IMR-90 (cell line): Measurements from ENCODE around the gene HYOU1.

ENCODE experiments used
- CEBPB ChIP-seq: IDR thresholded peaks from 2 replicates; pipeline ENCODE4 v1.6.1; 2012; ENCODE audit warnings: low read depth, low read length, improper control_type of control experiment
- CHD1 ChIP-seq: IDR thresholded peaks from 2 replicates; pipeline ENCODE4 v1.6.1; 2012; ENCODE audit warnings: low read depth, low read length, improper control_type of control experiment
- CTCF ChIP-seq: conservative IDR thresholded peaks from 2 replicates; pipeline ENCODE4 v1.5.1; 2012; ENCODE audit warnings: mild to moderate bottlenecking, low read depth, low read length, improper control_type of control experiment
- ELK1 ChIP-seq: fragments of 150-350 bp; IDR thresholded peaks from 2 replicates; pipeline ENCODE4 v1.6.1; 2016; ENCODE audit warnings: low read depth, mild to moderate bottlenecking, low read length, moderate library complexity, borderline replicate concordance
- FOS ChIP-seq: fragments of 150-350 bp; IDR thresholded peaks from 2 replicates; pipeline ENCODE4 v1.6.1; 2016; ENCODE audit warnings: low read depth, low read length
- MAFK ChIP-seq: IDR thresholded peaks from 2 replicates; pipeline ENCODE4 v1.6.1; 2012; ENCODE audit warnings: low read depth, low read length, improper control_type of control experiment
- MXI1 ChIP-seq: IDR thresholded peaks from 2 replicates; pipeline ENCODE4 v1.6.1; 2012; ENCODE audit warnings: low read depth, mild to moderate bottlenecking, low read length, moderate library complexity, borderline replicate concordance
- NFE2L2 ChIP-seq: fragments of 150-350 bp; IDR thresholded peaks from 2 replicates; pipeline ENCODE4 v1.6.1; 2016; ENCODE audit warnings: low read depth, mild to moderate bottlenecking, low read length
- POLR2A ChIP-seq: IDR thresholded peaks from 2 replicates; pipeline ENCODE4 v1.6.1; 2012; ENCODE audit warnings: mild to moderate bottlenecking, low read depth, low read length
- RAD21 ChIP-seq: IDR thresholded peaks from 2 replicates; pipeline ENCODE4 v1.6.1; 2012; ENCODE audit warnings: low read length, improper control_type of control experiment
- RCOR1 ChIP-seq: IDR thresholded peaks from 2 replicates; pipeline ENCODE4 v1.6.1; 2012; ENCODE audit warnings: mild to moderate bottlenecking, low read length, improper control_type of control experiment; ENCODE audit not compliant: insufficient replicate concordance
- RFX5 ChIP-seq: IDR thresholded peaks from 2 replicates; pipeline ENCODE4 v1.8.0; 2012; ENCODE audit warnings: low read depth, mild to moderate bottlenecking, low read length, moderate library complexity
- SMC3 ChIP-seq: fragments of 150-350 bp; IDR thresholded peaks from 2 replicates; pipeline ENCODE4 v1.6.1; 2016; ENCODE audit warnings: low read depth, mild to moderate bottlenecking, antibody characterized with exemption, low read length, moderate library complexity
- USF2 ChIP-seq: fragments of 150-350 bp; IDR thresholded peaks from 2 replicates; pipeline ENCODE4 v1.6.1; 2017; ENCODE audit warnings: mild to moderate bottlenecking, antibody characterized with exemption, low read length, low read depth

DNA sequence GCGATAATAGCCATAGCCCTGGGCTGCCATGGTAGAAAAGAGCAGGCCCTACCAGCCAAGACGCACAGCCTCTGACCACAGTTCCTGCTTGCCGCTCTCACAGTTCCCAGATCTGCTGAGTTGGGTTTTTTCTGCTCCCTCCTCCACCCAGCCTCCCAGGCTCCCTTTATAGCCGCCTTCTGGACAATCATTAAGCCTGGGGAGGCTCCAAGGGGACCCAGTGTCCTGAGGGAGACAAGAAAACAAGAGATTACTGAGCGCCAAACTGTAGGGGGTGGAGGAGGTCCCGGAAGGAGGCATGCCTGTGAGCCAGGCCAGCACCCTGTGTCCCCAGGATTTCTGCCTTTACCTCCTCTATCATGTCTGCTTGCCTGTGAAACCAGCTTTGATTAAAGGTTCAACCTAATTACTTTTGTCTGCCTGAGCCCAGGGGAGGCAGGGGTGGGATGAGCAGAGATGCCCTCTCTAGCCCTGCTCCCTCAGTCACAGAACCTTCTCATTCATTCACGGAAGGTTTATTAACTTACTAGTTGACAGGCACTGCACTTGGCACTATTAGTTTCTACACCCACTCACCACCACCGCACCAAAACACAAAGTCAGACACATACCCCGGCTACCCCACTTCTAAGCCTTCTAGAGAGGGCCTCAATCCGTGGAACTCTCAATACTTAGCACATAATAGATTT is 27.5 kb downstream of the HYOU1 start:
- TF ChIP-seq POLR2A, result no peak
- TF ChIP-seq CTCF, result no peak
- TF ChIP-seq USF2, result no peak
- no peak for TF ChIP-seq ELK1
- TF ChIP-seq RAD21, result no peak
- no peak for TF ChIP-seq CHD1
- no peak for TF ChIP-seq MXI1
- TF ChIP-seq NFE2L2, result no peak
- no peak for TF ChIP-seq RFX5
- TF ChIP-seq CEBPB, result no peak
- TF ChIP-seq FOS, result no peak
- TF ChIP-seq SMC3, result no peak
- TF ChIP-seq MAFK, result no peak
- no peak for TF ChIP-seq RCOR1
